GM19043 (cell line): Measurements from ENCODE around the gene MRPL42.
A peak's percentile ranks its signal among the peaks of the same experiment; 100 is the strongest.
"Not testable (repeated sequence)": the region's sequence is repeated elsewhere in the genome, so short reads cannot be mapped to it uniquely, and the experiment has no call there.

Source experiments
- ATAC-seq: cut with Tn5 transposase; IDR thresholded peaks from one replicate; pipeline ENCODE4 v1.9.1; 2021; ENCODE audit warnings: low read depth; ENCODE audit not compliant: unreplicated experiment

The MRPL42 gene

GRCh38 chr12:93494096-93494495 lies 26.8 kb downstream of the MRPL42 start:
- ATAC-seq: no peak

GRCh38 chr12:93497456-93497855 lies 30.1 kb downstream of the MRPL42 start:
- ATAC-seq: no peak

GRCh38 chr12:93498813-93499212 lies 31.5 kb downstream of the MRPL42 start:
- ATAC-seq: not testable (repeated sequence)

- ATAC-seq: no peak
Measured at GRCh38 chr12:93500201-93500600, 32.9 kb downstream of the MRPL42 start.

GRCh38 chr12:93500667-93501066 lies 33.4 kb downstream of the MRPL42 start:
- no peak for ATAC-seq

- no peak for ATAC-seq
Measured at GRCh38 chr12:93502802-93503623, 35.7 kb downstream of the MRPL42 start.

- ATAC-seq: no peak
Measured at GRCh38 chr12:93507165-93507564, 39.9 kb downstream of the MRPL42 start.

GRCh38 chr12:93509506-93509905 lies 42.2 kb downstream of the MRPL42 start:
- no peak for ATAC-seq

GRCh38 chr12:93514853-93515252 lies 47.5 kb downstream of the MRPL42 start:
- no peak for ATAC-seq

GRCh38 chr12:93518725-93519124 lies 51.4 kb downstream of the MRPL42 start:
- no peak for ATAC-seq

- no peak for ATAC-seq
Measured at GRCh38 chr12:93519859-93520258, 52.5 kb downstream of the MRPL42 start.

- no peak for ATAC-seq
Measured at GRCh38 chr12:93520454-93520853, 53.1 kb downstream of the MRPL42 start.

GRCh38 chr12:93521225-93522080 lies 54.1 kb downstream of the MRPL42 start:
- no peak for ATAC-seq

- ATAC-seq: no peak
Measured at GRCh38 chr12:93524386-93525133, 57.2 kb downstream of the MRPL42 start.

GRCh38 chr12:93526786-93527428 lies 59.6 kb downstream of the MRPL42 start:
- ATAC-seq: no peak

GRCh38 chr12:93530358-93530757 lies 63.0 kb downstream of the MRPL42 start:
- no peak for ATAC-seq

- no peak for ATAC-seq
Measured at GRCh38 chr12:93533310-93533709, 66.0 kb downstream of the MRPL42 start.

- ATAC-seq: peak; percentile 33
Measured at GRCh38 chr12:93536111-93536765, 68.9 kb downstream of the MRPL42 start.

- peak; percentile 81 for ATAC-seq
Measured at GRCh38 chr12:93536766-93537488, 69.6 kb downstream of the MRPL42 start.
